ENCODE results near the gene TTLL7. TPM values are rescaled to one million over a fixed set of nuclear protein-coding genes. Genes with fewer than 3 reads are reported as not detected.

TTLL7 gene
- total RNA-seq, 1 donor from 2014 or later = 37.9 TPM

GRCh38 chr1:83961571-83962295, 37.2 kb downstream of the TTLL7 start:
- no peaks in the 10 kb centered on the region for H3K36me3 ChIP-seq
- no peaks in the 10 kb centered on the region for H3K27me3 ChIP-seq
- H3K9me3 Mint-ChIP-seq = no peaks in the 10 kb centered on the region
- H3K4me2 ChIP-seq = no peak overlapping the region
- no peaks in the 10 kb centered on the region for H3F3A ChIP-seq (ENCODE audit: low read depth)
- H3K4me3 ChIP-seq = no peak overlapping the region
- TF ChIP-seq CTCF (IDR thresholded peaks at IDR 0.05) (no peak), EZH2 (IDR thresholded peaks at IDR 0.05) (no peak), EZH2phosphoT487 (IDR thresholded peaks at IDR 0.05) (no peak)
- H3K4me3 Mint-ChIP-seq = no peak overlapping the region
- no peak overlapping the region for H2AFZ ChIP-seq (replicated peaks)
- DNase-seq (ENCODE audit: low spot score) = no peak
- H3K9me3 ChIP-seq (ENCODE audit: low read depth) = no peaks in the 10 kb centered on the region
- H3K27me3 Mint-ChIP-seq (ENCODE audit: insufficient read depth, low read depth) = no peaks in the 10 kb centered on the region
- no peaks in the 10 kb centered on the region for H3K4me1 ChIP-seq
- no peak overlapping the region for H3K27ac ChIP-seq
- H3K27ac Mint-ChIP-seq = no peak overlapping the region
- no peaks in the 10 kb centered on the region for H3K79me2 ChIP-seq (ENCODE audit: low read depth)
- no peak overlapping the region for H3K9ac ChIP-seq
- H3K36me3 Mint-ChIP-seq = no peaks in the 10 kb centered on the region
- H4K20me1 ChIP-seq (ENCODE audit: low read depth) = no peaks in the 10 kb centered on the region
- no peaks in the 10 kb centered on the region for H3K4me1 Mint-ChIP-seq

GRCh38 chr1:83960669-83961277, 38.2 kb downstream of the TTLL7 start:
- no peaks in the 10 kb centered on the region for H3K4me1 Mint-ChIP-seq

GRCh38 chr1:83959824-83960498, 39.0 kb downstream of the TTLL7 start:
- no peak overlapping the region for H3K4me3 ChIP-seq
- Mint-ChIP-seq H3K9me3 (no peaks in the 10 kb centered on the region), H3K4me1 (no peaks in the 10 kb centered on the region), H3K27me3 (ENCODE audit: insufficient read depth, low read depth) (no peaks in the 10 kb centered on the region), H3K36me3 (no peaks in the 10 kb centered on the region), H3K4me3 (no peak overlapping the region), H3K27ac (no peak overlapping the region)
- no peak overlapping the region for H3K9ac ChIP-seq
- H4K20me1 ChIP-seq (ENCODE audit: low read depth) = no peaks in the 10 kb centered on the region
- TF ChIP-seq EZH2phosphoT487 (IDR thresholded peaks at IDR 0.05) (no peak), CTCF (IDR thresholded peaks at IDR 0.05) (no peak), EZH2 (IDR thresholded peaks at IDR 0.05) (no peak)
- H3K79me2 ChIP-seq (ENCODE audit: low read depth) = no peaks in the 10 kb centered on the region
- H3K27me3 ChIP-seq = no peaks in the 10 kb centered on the region
- DNase-seq (ENCODE audit: low spot score) = no peak
- no peak overlapping the region for H3K27ac ChIP-seq
- H3K36me3 ChIP-seq = no peaks in the 10 kb centered on the region
- H2AFZ ChIP-seq (replicated peaks) = no peak overlapping the region
- H3K4me2 ChIP-seq = no peak overlapping the region
- H3F3A ChIP-seq (ENCODE audit: low read depth) = no peaks in the 10 kb centered on the region
- H3K9me3 ChIP-seq (ENCODE audit: low read depth) = no peaks in the 10 kb centered on the region
- no peaks in the 10 kb centered on the region for H3K4me1 ChIP-seq

More at GRCh38 chr1:83960669-83961277, 38.2 kb downstream of the TTLL7 start:
- H3K9me3 Mint-ChIP-seq = no peaks in the 10 kb centered on the region
- no peak overlapping the region for H3K27ac Mint-ChIP-seq
- H3K79me2 ChIP-seq (ENCODE audit: low read depth) = no peaks in the 10 kb centered on the region
- TF ChIP-seq EZH2phosphoT487 (IDR thresholded peaks at IDR 0.05) (no peak), EZH2 (IDR thresholded peaks at IDR 0.05) (no peak), CTCF (IDR thresholded peaks at IDR 0.05) (no peak)
- H3K4me3 ChIP-seq = no peak overlapping the region
- H3K9ac ChIP-seq = no peak overlapping the region
- H2AFZ ChIP-seq (replicated peaks) = no peak overlapping the region
- H3K27me3 Mint-ChIP-seq (ENCODE audit: insufficient read depth, low read depth) = no peaks in the 10 kb centered on the region
- H4K20me1 ChIP-seq (ENCODE audit: low read depth) = no peaks in the 10 kb centered on the region
- no peak overlapping the region for H3K27ac ChIP-seq
- DNase-seq (ENCODE audit: low spot score) = no peak
- H3K36me3 ChIP-seq = no peaks in the 10 kb centered on the region
- H3K4me2 ChIP-seq = no peak overlapping the region
- no peaks in the 10 kb centered on the region for H3K27me3 ChIP-seq
- H3K36me3 Mint-ChIP-seq = no peaks in the 10 kb centered on the region
- no peaks in the 10 kb centered on the region for H3K4me1 ChIP-seq
- H3K4me3 Mint-ChIP-seq = no peak overlapping the region
- H3F3A ChIP-seq (ENCODE audit: low read depth) = no peaks in the 10 kb centered on the region
- H3K9me3 ChIP-seq (ENCODE audit: low read depth) = no peaks in the 10 kb centered on the region
